HepG2 (cell line): ENCODE data around the gene RUNDC1. TPM values are rescaled to one million over a fixed set of nuclear protein-coding genes. Genes with fewer than 3 reads are reported as not detected.
A peak's percentile ranks its signal among the peaks of the same experiment; 100 is the strongest.

Source experiments
- FOSL1 ChIP-seq: sonication (generic); formaldehyde crosslinking; IDR thresholded peaks from 2 replicates; pipeline ENCODE4 v1.9.0; 2021; ENCODE audit warnings: missing genetic modification reagents, borderline replicate concordance
- HDAC2 ChIP-seq: sonication (generic); formaldehyde crosslinking; IDR thresholded peaks from 2 replicates; pipeline ENCODE4 v1.4.0; 2020; ENCODE audit warnings: missing genetic modification reagents
- JUNB ChIP-seq: sonication (generic); formaldehyde crosslinking; IDR thresholded peaks from 2 replicates; pipeline ENCODE4 v1.8.0; 2022; ENCODE audit warnings: missing genetic modification reagents, mild to moderate bottlenecking, borderline replicate concordance
- MLLT10 ChIP-seq: sonication (generic); formaldehyde crosslinking; IDR thresholded peaks from 2 replicates; pipeline ENCODE4 v1.4.0; 2020; ENCODE audit warnings: missing genetic modification reagents
- NAIF1 ChIP-seq: sonication (generic); formaldehyde crosslinking; IDR thresholded peaks from 2 replicates; pipeline ENCODE4 v1.5.0; 2020; ENCODE audit warnings: mild to moderate bottlenecking, missing genetic modification reagents, borderline replicate concordance
- STAG1 ChIP-seq: sonication (generic); formaldehyde crosslinking; IDR thresholded peaks from 2 replicates; pipeline ENCODE4 v1.4.0; 2020; ENCODE audit warnings: missing genetic modification reagents
- TBX3 ChIP-seq: fragments of 450-650 bp; IDR thresholded peaks from 2 replicates; pipeline ENCODE4 v1.6.1; 2017; ENCODE audit warnings: antibody characterized with exemption, mild to moderate bottlenecking, inconsistent platforms, borderline replicate concordance
- TEAD3 ChIP-seq: optimal IDR thresholded peaks from 2 replicates; pipeline ENCODE3; 2016; ENCODE audit warnings: borderline replicate concordance
- ZBTB8A ChIP-seq: sonication (generic); formaldehyde crosslinking; IDR thresholded peaks from 2 replicates; pipeline ENCODE4 v1.4.0; 2020; ENCODE audit warnings: mild to moderate bottlenecking, low read depth, missing genetic modification reagents, borderline replicate concordance
- ZNF256 ChIP-seq: sonication (generic); formaldehyde crosslinking; conservative IDR thresholded peaks from 2 replicates; pipeline ENCODE4 v1.4.0; 2020; ENCODE audit warnings: missing genetic modification reagents
- ZNF557 ChIP-seq: sonication (generic); formaldehyde crosslinking; IDR thresholded peaks from 2 replicates; pipeline ENCODE4 v1.4.0; 2020; ENCODE audit warnings: missing genetic modification reagents
- ZNF709 ChIP-seq: sonication (generic); formaldehyde crosslinking; IDR thresholded peaks from 2 replicates; pipeline ENCODE4 v1.5.0; 2020; ENCODE audit warnings: mild to moderate bottlenecking, missing genetic modification reagents
- ZNF781 ChIP-seq: sonication (generic); formaldehyde crosslinking; IDR thresholded peaks from 2 replicates; pipeline ENCODE4 v1.5.1; 2020; ENCODE audit warnings: borderline replicate concordance, mild to moderate bottlenecking, missing genetic modification reagents; ENCODE audit errors: not compliant biosample characterization
- polyA plus RNA-seq, 8 experiments: library from polyadenylated mRNA; depleted of rRNA in 3 of 8; stranded (reverse) in 7 of 8; unstranded in 1 of 8; fragments of >200 nt; fragmentation: Illumina TruSeq in 4 of 8; extraction: Trizol in 4 of 8; gene quantifications; 2 replicates each; pipeline versions ENCODE4 v1.2.1 to v1.2.3, GENCODE V29; 2011 to 2016; ENCODE audit warnings: low read depth in 4 of 8, missing spikeins in 1 of 8, mixed read lengths in 1 of 8; ENCODE audit not compliant: insufficient read depth in 1 of 8
- total RNA-seq, 5 experiments: library from RNA; depleted of rRNA; stranded (reverse); fragments of >200 nt; fragmentation: Illumina TruSeq; extraction: Trizol; gene quantifications; 2 replicates each; pipeline ENCODE4 v1.2.3, GENCODE V29; 2016; ENCODE audit warnings: low read depth in 1 of 5
- TF ChIP-seq, protein P1 (sequence below): sonication (generic); formaldehyde crosslinking; IDR thresholded peaks from 2 replicates; pipeline ENCODE4 v1.4.0; 2020; ENCODE audit warnings: low read depth, mild to moderate bottlenecking, missing genetic modification reagents
- TF ChIP-seq, protein P2 (sequence below): sonication (generic); formaldehyde crosslinking; IDR thresholded peaks from 2 replicates; pipeline ENCODE4 v1.5.1; 2020; ENCODE audit warnings: mild to moderate bottlenecking, missing genetic modification reagents

RUNDC1 gene
- total and polyA plus RNA-seq, 2 of the 13 experiments (the other 11 are each of a cell fraction or from before 2014, with no cell fraction given), result 10.3 to 11.4 TPM

DNA sequence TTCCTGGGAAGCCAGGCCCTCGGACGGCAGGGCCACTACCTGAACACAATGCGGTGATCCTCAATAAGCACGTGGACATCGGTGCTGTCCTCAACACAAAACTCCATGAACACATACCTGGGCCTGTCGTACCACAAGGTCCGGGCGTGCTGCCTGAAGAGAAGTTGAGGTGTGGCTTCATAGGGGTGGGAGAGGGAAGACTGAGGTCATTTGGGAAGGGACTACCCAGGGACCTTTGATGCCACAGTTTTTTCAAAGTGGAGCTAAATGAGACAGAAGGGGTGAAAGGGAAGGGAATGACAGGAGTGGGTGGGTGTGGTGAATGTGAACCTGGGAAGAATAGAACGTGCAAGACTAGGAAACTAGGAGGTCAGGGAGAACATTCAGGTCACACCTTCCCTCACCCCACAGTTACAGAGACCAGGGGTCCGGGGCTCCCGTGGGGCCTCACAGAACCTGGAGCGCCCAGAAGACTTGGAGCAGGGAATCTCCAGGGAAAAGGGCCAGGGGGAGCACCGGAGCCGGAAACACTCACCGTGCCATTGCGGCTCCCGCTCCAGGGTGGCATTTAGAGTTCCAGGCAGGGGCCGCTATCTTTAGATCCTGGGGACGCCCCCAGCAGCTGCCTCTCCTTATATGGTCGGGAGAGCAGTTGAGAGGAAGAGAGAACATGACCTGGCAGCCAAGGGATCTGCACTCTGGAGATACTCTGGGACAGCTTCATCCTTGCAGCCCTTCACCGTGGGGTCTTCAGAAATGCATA, 673 bp upstream of the RUNDC1 start, which contains the start of gene PTGES3L (continued):
- TF ChIP-seq ZBTB8A (CRISPR knock-in tag) (no peak), TBX3 (no peak), ZNF781 (CRISPR knock-in tag) (no peak), FOSL1 (CRISPR knock-in tag) (no peak), STAG1 (peak; percentile 12; the same call in 1 of the 2 replicates), TEAD3 (CRISPR knock-in tag) (peak; percentile 12), MLLT10 (no peak), NAIF1 (no peak), ZNF256 (CRISPR knock-in tag) (0 out of 2 replicates have a peak, but pooled peaks have one; percentile 43), HDAC2 (no peak; the same call in 1 of the 2 replicates), JUNB (CRISPR knock-in tag) (no peak), ZNF709 (0 out of 2 replicates have a peak, but pooled peaks have one; percentile 14), ZNF557 (CRISPR knock-in tag) (no peak)
- TF ChIP-seq, protein P1, sequence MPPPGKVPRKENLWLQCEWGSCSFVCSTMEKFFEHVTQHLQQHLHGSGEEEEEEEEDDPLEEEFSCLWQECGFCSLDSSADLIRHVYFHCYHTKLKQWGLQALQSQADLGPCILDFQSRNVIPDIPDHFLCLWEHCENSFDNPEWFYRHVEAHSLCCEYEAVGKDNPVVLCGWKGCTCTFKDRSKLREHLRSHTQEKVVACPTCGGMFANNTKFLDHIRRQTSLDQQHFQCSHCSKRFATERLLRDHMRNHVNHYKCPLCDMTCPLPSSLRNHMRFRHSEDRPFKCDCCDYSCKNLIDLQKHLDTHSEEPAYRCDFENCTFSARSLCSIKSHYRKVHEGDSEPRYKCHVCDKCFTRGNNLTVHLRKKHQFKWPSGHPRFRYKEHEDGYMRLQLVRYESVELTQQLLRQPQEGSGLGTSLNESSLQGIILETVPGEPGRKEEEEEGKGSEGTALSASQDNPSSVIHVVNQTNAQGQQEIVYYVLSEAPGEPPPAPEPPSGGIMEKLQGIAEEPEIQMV (CRISPR knock-in tag), result no peak
- TF ChIP-seq, protein P2, sequence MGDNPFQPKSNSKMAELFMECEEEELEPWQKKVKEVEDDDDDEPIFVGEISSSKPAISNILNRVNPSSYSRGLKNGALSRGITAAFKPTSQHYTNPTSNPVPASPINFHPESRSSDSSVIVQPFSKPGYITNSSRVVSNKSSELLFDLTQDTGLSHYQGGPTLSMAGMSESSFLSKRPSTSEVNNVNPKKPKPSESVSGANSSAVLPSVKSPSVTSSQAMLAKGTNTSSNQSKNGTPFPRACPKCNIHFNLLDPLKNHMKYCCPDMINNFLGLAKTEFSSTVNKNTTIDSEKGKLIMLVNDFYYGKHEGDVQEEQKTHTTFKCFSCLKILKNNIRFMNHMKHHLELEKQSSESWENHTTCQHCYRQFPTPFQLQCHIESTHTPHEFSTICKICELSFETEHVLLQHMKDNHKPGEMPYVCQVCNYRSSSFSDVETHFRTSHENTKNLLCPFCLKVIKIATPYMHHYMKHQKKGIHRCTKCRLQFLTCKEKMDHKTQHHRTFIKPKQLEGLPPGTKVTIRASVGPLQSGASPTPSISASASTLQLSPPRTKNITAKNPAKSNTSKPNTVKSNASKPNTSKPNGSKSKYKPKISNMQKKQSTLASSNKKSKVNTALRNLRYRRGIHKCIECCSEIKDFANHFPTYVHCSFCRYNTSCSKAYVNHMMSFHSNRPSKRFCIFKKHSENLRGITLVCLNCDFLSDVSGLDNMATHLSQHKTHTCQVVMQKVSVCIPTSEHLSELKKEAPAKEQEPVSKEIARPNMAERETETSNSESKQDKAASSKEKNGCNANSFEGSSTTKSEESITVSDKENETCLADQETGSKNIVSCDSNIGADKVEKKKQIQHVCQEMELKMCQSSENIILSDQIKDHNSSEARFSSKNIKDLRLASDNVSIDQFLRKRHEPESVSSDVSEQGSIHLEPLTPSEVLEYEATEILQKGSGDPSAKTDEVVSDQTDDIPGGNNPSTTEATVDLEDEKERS (CRISPR knock-in tag), result no peak
